ENCODE data around the gene SPTBN4.
"Not testable (repeated sequence)": the region's sequence is repeated elsewhere in the genome, so short reads cannot be mapped to it uniquely, and the experiment has no call there.

The SPTBN4 gene

DNA sequence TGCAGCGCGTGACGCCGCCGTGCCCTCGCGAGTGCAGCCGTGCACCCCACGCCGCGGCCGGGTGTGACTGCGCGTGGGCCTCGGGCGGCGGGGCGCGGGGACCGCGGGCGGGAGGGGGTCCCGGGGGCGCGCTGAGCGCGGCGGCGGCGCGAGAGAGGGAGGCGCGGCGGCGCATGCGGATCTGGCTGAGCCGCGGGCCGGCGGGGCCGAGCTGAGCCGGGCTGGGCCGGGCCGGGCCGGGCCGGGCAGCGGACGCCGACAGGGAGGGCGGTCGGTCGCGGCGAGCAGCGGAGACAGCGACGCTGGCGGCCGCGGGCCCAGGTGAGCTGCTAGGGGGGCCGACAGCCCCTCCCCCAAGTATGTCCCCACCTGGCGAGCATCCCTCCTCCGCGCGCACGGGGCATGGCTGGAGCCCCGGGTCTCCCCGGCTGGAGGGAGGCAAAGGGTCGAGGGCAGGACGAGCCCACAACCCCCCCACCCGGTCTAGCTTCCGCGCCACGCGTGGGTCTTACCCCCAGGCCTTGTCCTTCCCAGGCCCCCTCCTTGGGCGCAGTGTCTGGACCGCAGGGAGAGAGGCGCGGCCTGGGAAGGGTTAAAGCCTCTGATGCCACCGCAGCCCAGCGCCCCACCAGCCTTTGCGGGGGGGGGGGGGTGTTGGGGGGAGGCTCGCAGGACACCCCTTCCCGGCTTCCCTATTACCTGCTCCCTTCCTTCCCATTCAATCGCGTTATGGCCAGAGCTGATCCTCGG is at the start of gene SPTBN4:
TSS of gene SPTBN4 (plus strand) at position 17 of the 750 bp plus-strand sequence. CDS start 5,621 bp downstream, outside the sequence.
- Mint-ChIP-seq H3K9me3 (no peaks in the 10 kb centered on the region), H3K27me3 (peaks cover 3% of the 10 kb centered on the region), H3K4me3 (peak within 1 kb of the TSS; percentile 90), H3K4me1 (peaks cover 22% of the 10 kb centered on the region), H3K36me3 (no peaks in the 10 kb centered on the region), H3K27ac (peak within 1 kb of the TSS; percentile 96)

DNA sequence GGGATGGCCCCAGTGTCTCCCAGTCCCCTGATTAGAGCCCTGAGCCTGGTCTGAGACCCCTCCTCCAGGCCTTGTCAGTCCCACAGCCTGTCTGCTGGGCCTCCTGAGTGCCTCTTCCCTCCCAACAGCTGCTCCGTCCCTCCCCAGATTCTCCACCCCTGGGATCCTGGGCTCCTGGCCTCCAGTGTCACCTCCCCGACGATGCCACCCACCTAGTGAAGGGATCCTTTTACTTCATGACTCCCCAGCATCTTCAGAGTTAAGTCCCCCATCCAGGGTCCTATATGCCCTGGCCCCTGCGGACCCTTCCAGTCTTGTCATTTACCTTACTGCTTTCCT is 49.2 kb upstream of the SPTBN4 start:
- no peak overlapping the region for H3K27ac Mint-ChIP-seq
- H3K4me1 Mint-ChIP-seq, result peaks cover 25% of the 10 kb centered on the region
- no peak overlapping the region for H3K4me3 Mint-ChIP-seq
- no peaks in the 10 kb centered on the region for H3K27me3 Mint-ChIP-seq
- H3K36me3 Mint-ChIP-seq, result peaks cover 2% of the 10 kb centered on the region
- no peaks in the 10 kb centered on the region for H3K9me3 Mint-ChIP-seq

DNA sequence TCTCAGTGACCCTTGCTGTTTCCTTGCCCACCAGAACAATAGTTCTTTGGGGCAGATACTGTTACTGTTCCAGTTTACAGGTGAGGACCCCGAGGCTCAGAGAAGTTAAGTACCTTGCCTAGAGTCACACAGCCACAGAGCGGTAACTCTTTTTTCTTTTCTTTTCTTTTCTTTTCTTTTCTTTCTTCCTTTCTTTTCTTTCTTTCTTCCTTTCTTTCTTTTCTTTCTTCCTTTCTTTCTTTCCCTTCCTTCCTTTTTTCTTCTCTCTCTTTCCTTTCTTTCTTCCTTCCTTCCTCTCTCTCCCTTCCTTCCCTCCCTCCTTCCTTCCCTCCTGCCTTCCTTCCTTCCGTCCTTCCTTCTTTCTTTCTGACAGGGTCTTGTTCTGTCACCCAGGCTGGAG is 48.8 kb upstream of the SPTBN4 start:
- Mint-ChIP-seq H3K4me1 (peaks cover 26% of the 10 kb centered on the region), H3K27ac (peak overlapping the region; percentile 33), H3K9me3 (no peaks in the 10 kb centered on the region), H3K36me3 (peaks cover 2% of the 10 kb centered on the region), H3K4me3 (no peak overlapping the region), H3K27me3 (no peaks in the 10 kb centered on the region)

DNA sequence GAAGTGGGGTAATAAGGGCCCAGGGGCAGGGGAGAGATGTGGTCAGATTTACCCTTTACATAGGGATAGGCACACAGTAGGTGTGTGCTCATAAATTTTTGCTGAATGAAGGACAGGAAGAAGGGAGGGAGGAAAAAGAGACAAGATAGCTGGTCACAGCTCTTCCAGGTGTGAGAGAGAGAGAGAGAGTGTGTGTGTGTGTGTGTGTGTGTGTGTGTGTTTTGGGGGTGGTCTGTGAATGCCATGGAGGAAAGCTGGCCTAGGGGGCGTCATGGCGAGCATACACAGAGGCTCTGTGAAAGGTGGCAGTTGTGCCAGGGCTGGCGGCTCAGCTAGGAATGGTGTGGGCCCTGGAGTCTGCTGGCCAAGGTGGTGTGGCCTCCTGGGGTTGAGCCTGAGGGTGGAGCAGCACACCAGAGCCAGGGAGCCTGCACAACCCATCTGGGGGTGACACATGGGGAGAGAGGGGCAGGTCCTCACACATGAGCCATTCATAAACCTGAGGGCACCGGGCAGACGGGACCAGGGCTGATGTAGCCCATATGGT is 47.7 kb upstream of the SPTBN4 start:
- Mint-ChIP-seq H3K36me3 (peaks cover 2% of the 10 kb centered on the region), H3K4me3 (no peak overlapping the region), H3K27ac (no peak overlapping the region), H3K9me3 (no peaks in the 10 kb centered on the region), H3K27me3 (no peaks in the 10 kb centered on the region), H3K4me1 (peaks cover 29% of the 10 kb centered on the region)

DNA sequence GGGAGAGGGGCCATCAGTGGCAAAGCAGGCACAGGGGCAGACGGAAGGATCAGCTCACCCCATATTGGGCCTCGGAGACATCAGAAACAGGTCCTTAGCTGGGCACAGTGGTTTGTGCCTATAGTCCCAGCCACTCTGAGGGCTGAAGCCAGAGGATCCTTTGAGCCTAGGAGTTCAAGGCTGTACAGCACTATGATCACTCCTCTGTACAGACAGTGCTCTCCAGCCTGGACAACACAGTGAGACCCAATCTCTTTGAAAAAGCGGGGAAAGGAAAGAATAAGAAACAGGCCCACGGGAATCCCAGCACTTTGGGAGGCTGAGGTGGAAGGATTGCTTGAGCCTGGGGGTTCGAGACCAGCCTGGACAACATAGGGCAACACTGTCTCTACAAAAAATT is 47.0 kb upstream of the SPTBN4 start:
- no peaks in the 10 kb centered on the region for H3K9me3 Mint-ChIP-seq
- no peaks in the 10 kb centered on the region for H3K27me3 Mint-ChIP-seq
- peak overlapping the region; percentile 62 for H3K4me3 Mint-ChIP-seq
- no peak overlapping the region for H3K27ac Mint-ChIP-seq
- peaks cover 30% of the 10 kb centered on the region for H3K4me1 Mint-ChIP-seq
- H3K36me3 Mint-ChIP-seq, result peaks cover 6% of the 10 kb centered on the region

DNA sequence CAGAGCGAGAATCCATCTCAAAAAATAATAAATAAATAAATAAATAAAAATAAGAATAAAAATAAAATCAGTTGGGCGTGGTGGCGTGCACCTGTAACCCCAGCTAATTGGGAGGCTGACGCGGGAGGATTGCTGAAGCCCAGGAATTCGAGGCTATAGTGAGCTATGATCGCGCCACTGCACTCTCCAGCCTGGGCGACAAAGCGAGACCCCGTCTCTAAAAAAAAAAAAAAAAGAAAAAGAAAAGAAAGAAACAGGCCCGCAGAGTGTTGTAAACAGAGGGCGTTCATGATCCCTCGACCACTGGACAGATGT is 46.4 kb upstream of the SPTBN4 start:
- H3K27me3 Mint-ChIP-seq, result no peaks in the 10 kb centered on the region
- H3K4me1 Mint-ChIP-seq, result peaks cover 30% of the 10 kb centered on the region
- peak overlapping the region; percentile 98 for H3K4me3 Mint-ChIP-seq
- peak overlapping the region; percentile 65 for H3K27ac Mint-ChIP-seq
- H3K9me3 Mint-ChIP-seq, result no peaks in the 10 kb centered on the region
- peaks cover 6% of the 10 kb centered on the region for H3K36me3 Mint-ChIP-seq

DNA sequence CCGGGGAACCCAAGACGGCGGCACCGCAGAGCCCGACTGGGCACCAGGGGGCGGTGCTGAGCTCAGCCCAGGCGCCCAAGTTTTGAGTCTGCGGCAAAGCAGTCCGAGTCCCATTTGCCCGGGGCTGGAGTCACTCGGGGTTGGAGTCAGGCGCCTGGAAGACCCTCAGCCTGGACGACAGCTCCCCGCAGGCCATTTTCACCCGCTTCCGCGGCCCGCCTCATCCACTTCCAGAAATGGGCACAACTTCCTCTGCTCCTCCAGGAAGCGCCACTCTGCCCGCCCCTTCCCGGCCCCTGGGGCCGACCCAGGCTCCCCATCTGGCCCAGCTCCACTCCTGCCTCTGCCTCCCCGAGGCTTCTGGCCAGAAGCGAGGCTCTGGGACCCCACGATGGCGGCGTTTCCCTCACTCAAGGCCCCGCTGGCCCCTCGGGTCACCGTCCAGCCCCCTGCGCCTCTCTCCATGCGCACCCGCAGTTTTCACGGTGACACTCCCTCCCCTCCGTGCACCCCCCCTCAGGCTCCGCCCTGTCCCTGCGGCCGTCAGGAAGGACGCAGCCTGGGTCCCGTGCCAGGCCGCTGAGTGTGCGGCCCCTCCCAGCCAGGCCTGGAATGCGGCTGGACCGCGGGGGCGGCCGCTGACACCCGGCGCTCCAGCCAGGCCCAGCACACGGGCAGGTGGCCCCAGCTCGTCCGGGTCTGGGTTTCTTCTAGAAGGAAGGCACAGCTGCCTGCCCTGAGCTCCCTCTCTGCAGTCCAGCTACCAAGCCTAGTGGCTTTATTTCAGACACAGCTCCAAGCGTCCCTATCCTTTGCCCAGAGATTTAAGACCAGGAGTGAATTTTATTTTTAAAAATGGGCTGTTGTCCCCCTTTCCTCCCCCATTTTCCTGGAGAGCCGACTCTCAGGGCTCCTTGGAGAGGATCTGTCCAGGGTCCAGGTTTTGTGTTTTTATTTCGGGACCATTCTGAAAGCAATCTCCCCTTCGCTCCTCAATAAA is 45.7 kb upstream of the SPTBN4 start:
- peak overlapping the region; percentile 98 for H3K4me3 Mint-ChIP-seq
- no peaks in the 10 kb centered on the region for H3K27me3 Mint-ChIP-seq
- peaks cover 33% of the 10 kb centered on the region for H3K4me1 Mint-ChIP-seq
- peak overlapping the region; percentile 86 for H3K27ac Mint-ChIP-seq
- peaks cover 6% of the 10 kb centered on the region for H3K36me3 Mint-ChIP-seq
- H3K9me3 Mint-ChIP-seq, result no peaks in the 10 kb centered on the region

DNA sequence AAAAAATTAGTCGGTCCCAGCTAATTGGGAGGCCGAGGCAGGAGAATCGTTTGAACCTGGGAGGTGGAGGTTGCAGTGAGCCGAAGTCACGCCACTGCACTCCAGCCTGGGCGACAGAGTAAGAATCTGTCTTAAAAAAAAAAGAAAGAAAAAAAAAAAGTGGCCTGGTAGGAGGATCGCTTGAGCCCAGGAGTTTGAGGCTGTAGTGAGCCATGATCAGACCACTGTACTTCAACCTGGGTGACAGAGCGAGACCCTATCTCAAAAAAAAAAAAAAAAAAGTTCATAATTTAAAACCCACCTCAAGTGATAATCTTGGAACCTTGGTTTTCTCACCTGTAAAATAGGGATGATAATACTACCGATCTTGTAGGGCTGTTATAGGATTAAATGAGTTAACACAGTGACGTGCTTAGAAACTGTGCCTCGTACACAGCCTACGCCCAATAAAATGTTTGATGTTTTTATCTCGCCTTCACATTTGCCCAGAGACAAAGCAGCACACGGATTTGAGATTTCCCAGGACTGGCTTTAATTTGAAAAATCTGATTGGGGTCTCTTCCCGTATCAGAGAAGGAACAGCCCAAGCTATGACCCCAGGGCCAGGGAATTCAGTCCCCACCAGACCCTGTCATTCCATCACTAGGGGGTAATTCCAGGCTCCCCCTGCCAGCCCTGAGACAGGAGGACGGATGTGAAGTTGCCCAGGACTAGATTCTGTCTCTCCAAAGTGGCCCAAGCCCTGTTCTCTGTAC is 44.6 kb upstream of the SPTBN4 start:
- peak overlapping the region; percentile 98 for H3K4me3 Mint-ChIP-seq

DNA sequence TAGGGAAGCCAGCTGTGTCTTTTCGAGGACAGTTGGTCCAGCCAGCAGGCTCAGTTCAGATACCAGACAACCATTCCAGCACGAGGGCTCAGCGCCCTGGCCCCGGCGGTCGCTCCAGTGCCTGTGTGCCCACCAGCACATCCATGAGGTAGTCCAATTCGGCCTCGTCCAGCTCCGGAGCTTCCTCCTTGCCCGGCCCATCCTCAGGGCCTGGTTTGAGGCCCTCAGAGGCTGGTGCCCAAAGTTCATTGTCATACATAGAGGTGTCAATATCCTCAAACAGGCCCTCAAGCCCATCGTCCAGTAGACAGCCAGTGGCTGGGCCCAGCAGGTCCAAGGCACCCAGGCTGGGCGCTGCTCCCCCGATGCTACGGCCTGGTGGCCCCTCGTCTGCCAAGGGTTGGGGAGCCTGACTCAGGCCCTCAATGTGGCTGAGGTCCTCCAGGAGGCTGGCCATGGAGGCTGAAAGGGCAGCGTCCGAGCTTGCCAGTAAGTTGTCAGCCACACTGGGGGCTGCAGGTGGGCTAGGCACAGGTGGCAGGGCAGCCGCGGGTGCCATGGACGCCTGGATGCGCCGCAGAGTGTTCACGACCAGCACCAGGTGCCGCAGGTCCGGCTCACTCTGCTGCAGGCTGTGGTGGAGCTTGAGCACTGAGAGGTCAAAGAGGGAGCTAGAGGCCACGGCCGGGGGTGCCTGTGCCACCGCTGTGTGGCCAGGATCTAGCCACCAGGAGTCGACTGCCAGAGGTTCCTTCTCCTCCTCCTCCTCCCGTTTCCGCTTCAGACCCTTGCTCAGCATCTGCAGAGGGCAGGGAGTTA is 43.8 kb upstream of the SPTBN4 start:
- H3K36me3 Mint-ChIP-seq, result peaks cover 6% of the 10 kb centered on the region
- peak overlapping the region; percentile 98 for H3K4me3 Mint-ChIP-seq
- no peaks in the 10 kb centered on the region for H3K27me3 Mint-ChIP-seq
- H3K27ac Mint-ChIP-seq, result peak overlapping the region; percentile 56
- no peaks in the 10 kb centered on the region for H3K9me3 Mint-ChIP-seq
- peaks cover 29% of the 10 kb centered on the region for H3K4me1 Mint-ChIP-seq

More for the DNA sequence above, 44.6 kb upstream of the SPTBN4 start:
- H3K4me1 Mint-ChIP-seq, result peaks cover 32% of the 10 kb centered on the region
- H3K27me3 Mint-ChIP-seq, result no peaks in the 10 kb centered on the region
- H3K9me3 Mint-ChIP-seq, result no peaks in the 10 kb centered on the region
- H3K27ac Mint-ChIP-seq, result peak overlapping the region; percentile 56
- H3K36me3 Mint-ChIP-seq, result peaks cover 6% of the 10 kb centered on the region

DNA sequence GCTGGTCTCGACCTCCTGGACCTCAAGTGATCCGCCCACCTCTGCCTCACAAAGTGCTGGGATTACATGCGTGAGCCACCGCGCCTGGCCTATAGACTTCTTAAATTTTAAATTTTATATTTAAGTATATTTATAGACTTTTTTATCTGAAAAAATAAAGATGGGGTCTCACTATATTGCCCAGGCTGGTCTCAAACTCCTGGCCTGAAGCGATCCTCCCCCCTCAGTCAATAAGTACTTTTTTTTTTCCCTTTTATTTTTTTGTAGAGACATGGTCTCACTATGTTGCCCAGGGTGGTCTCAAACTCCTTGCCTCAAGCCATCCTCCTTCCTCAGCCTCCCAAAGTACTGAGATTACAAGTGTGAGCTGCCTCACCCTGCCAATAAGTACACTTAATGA is 42.9 kb upstream of the SPTBN4 start:
- H3K27me3 Mint-ChIP-seq, result no peaks in the 10 kb centered on the region
- peaks cover 28% of the 10 kb centered on the region for H3K4me1 Mint-ChIP-seq
- peaks cover 6% of the 10 kb centered on the region for H3K36me3 Mint-ChIP-seq
- H3K4me3 Mint-ChIP-seq, result peak overlapping the region; percentile 98
- H3K9me3 Mint-ChIP-seq, result no peaks in the 10 kb centered on the region
- peak overlapping the region; percentile 82 for H3K27ac Mint-ChIP-seq

DNA sequence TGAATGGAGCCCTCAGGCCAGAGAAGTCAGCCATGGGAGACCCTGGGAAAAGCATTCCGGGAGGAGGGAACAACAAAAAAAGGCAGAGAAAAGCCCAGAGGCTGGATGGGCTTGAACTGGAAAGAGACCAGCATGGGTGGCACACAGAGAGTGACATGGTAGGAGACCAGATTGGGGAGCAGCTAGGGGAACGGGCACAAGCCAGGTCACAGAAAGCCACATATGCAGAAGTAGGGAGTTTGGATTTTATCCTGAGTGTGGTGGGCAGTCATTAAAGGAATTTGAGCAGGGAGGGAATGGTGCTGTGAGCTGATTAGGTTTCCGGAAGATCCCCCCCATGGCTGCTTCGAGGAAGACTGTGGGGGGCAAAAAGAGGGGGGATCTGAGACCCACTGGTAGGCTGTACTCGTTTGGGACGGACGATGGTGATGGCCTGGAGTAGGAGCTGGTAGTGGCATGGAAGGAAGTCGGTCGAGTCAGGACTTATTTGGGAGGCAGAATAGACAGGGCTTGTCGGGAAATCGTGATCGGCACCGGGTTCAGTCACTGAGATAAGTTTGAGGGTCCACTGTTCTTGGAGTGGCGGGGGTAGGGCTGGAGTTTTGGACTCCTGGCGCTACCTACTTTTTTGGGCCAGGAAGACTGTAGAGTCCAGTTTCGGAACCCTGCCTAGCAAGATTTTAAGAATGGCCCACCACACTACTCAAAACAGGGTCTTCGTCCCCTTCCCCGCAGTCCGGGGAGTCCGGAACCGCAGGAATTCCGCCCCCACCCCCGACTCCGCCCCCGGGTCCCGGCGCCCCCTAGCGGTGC is 42.0 kb upstream of the SPTBN4 start:
- Mint-ChIP-seq H3K9me3 (no peaks in the 10 kb centered on the region), H3K4me3 (peak overlapping the region; percentile 98), H3K27me3 (no peaks in the 10 kb centered on the region), H3K36me3 (peaks cover 6% of the 10 kb centered on the region), H3K4me1 (peaks cover 26% of the 10 kb centered on the region), H3K27ac (peak overlapping the region; percentile 98)

DNA sequence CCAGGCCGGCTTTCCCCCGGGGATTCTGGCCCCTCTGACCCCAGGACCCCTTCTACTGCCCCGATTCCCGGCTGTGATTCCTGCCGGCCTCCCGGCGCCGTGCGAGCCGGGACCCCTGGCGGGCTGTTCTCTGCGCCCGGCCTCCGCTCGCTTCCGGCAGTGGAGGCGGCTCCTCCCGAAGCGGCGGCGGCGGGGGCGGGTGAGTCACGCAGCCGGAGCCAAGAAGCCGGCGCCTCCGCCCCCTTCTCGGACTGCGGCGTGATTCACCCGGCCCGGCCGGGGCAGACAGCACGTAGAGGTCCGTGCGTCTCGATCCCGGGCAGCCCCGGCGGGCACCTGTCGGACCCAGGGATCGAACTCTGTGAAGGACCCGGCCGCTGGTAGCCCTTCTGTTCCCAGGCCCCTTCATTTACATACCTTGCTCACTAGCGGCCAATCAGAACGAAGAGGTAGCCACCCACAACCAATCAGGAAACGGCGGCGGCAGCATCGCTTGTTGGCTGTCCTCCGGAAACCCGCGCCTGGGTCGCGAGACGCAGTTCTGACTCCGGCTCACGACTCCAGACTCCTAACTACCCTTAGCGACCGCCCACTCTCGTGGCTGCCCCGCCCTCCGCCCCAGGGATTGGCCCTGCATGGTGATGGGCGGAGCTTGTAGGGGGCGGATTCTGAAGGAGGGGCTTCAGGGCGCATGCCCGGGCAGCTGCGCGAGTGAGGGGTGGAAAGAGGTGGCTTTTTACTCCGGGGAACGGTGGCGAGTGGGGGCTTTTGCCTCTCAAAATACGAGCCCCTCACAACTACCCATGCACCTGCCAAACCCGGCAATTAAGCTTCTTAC is 41.1 kb upstream of the SPTBN4 start, which contains the start of gene SERTAD1:
TSS of gene SERTAD1 (minus strand) at position 543 of the 838 bp plus-strand sequence. CDS start 2,446 bp downstream, outside the sequence.
- Mint-ChIP-seq H3K4me1 (peaks cover 26% of the 10 kb centered on the region), H3K36me3 (peaks cover 6% of the 10 kb centered on the region), H3K9me3 (no peaks in the 10 kb centered on the region), H3K27me3 (no peaks in the 10 kb centered on the region), H3K4me3 (peak within 1 kb of the TSS; percentile 98), H3K27ac (peak within 1 kb of the TSS; percentile 99)

DNA sequence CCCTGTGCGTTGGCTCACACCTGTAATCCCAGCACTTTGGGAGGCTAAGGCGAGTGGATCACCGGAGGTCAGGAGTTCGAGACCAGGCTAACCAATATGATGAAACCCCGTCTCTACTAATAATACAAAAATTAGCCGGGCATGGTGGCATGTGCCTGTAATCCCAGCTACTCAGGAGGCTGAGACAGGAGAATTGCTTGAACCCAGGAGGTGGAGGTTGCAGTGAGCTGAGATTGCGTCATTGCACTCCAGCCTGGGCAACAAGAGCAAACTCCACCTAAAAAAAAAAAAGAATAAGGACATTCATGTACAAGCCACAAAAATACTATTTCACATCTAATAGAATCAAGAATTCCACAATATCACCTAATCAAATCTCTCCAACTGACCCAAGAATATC is 38.6 kb upstream of the SPTBN4 start:
- H3K27me3 Mint-ChIP-seq, H3K36me3 Mint-ChIP-seq, H3K9me3 Mint-ChIP-seq, H3K4me3 Mint-ChIP-seq: not testable (repeated sequence)
- peak overlapping the region; percentile 27 for H3K27ac Mint-ChIP-seq
- H3K4me1 Mint-ChIP-seq, result peaks cover 13% of the 10 kb centered on the region
